KOPT-K1 (cell line): ENCODE measurements around the gene PEX11A.

ENCODE experiments used
- H3K27ac ChIP-seq: fragments of 200-600 bp; sonication (generic); 2 replicates; pipeline ENCODE4 v1.5.1; 2016; ENCODE audit warnings: antibody characterized with exemption, mild to moderate bottlenecking, low read depth, low read length; ENCODE audit not compliant: poor library complexity, severe bottlenecking
- H3K36me3 ChIP-seq: fragments of 200-600 bp; sonication (generic); 2 replicates; pipeline ENCODE4 v1.5.1; 2017; ENCODE audit warnings: antibody characterized with exemption, mild to moderate bottlenecking, low read length, moderate library complexity; ENCODE audit not compliant: insufficient read depth
- H3K9me3 ChIP-seq: fragments of 200-600 bp; sonication (generic); 2 replicates; pipeline ENCODE4 v1.5.1; 2017; ENCODE audit warnings: antibody characterized with exemption, low read length, mild to moderate bottlenecking; ENCODE audit not compliant: insufficient read depth, poor library complexity, severe bottlenecking

The PEX11A gene

DNA sequence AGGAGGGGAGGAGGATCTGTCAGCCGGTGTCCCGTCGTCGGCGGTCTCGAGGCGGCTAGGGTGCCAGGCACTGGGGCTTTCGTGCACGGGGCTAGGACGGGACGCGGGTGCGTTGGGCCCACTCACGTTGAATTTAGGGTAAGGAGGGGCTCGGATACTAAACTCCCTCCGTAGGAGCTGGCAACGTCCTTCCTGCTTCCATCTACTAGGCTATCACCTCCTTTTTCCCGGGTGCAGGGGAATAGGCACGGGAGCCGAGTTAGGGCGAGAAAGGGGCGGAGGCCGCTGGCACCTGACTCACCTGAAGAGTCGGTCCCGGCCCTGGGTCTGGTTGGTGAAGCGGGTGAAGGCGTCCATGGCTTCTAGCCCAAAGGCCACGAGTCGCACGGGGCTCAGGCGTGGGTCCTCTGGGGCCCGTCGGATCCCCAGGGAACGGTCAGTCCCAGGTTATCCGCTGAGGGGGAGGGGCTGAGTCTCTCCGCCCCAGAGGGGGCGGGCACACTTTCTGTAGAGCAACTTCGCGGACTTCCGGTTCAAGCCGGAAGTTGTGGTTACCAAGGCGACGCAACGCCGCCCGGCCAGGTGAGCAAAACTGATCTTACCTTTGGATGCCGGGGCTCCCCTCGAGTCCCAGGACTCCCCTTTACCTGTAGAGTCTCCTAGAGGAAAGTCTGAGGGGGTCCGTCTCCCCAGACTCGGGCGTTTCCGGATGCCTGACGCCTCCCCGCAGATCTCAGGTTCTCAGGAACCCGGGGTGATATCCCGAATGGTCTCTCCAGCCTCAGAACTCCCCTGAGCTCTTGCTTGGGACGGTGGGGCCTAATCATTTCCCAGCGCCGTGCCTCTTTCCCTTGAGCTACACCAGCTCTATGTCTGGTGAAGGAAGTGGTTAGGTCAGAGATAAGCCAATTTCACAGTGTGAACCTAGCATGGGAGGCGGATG is at the start of gene PEX11A, which contains the start of gene WDR93:
TSS of gene PEX11A (minus strand) at position 479 of the 943 bp plus-strand sequence. CDS start at position 357, 122 bp downstream.
TSS of gene WDR93 (plus strand) at position 536 of the 943 bp plus-strand sequence. CDS start 10,936 bp downstream, outside the sequence.
- no peak within 1 kb of the TSS for H3K27ac ChIP-seq
- no peaks in the 10 kb centered on the region for H3K36me3 ChIP-seq
- H3K9me3 ChIP-seq, result no peaks in the 10 kb centered on the region

DNA sequence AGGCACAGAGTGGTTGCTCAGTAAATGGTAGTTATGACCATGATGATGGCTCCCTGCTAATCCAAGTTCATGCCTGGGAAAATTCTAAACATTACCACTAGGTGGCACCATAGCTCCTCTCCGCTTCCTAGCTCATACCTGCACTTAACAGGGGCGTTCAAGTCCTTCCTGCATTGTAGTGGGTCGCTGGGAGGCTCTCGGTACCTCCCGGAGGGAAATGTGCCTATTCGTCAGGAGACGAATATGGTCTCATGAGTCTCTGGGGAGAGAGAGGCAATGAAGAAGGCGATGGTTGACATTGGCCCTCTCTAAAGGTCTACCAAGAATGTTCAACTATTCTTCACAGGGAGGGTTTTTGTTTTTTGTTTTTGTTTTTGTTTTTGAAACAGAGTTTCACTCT is 49.6 kb upstream of the PEX11A start:
- Histone ChIP-seq H3K36me3 (no peaks in the 10 kb centered on the region), H3K9me3 (no peaks in the 10 kb centered on the region), H3K27ac (no peak overlapping the region)

DNA sequence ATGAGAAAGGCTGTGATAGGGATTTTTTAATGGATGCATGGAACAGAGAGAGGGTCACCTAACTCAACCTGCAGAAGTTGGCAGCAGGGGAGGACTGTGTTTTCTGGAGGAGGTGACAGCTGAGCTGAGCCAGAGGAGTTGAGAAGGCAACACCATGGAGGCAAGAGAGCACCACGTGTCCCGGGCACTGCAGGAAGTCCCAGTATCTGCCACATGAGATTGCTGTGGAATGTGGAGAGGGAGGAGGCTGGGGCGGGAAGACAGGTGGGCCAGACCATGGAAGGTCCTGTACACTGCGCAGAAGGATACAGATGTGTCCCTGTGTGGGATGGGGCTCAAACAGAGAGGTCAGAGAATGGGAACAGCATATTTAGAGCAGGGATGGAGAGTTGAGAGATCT is 45.2 kb upstream of the PEX11A start:
- Histone ChIP-seq H3K36me3 (no peaks in the 10 kb centered on the region), H3K27ac (no peak overlapping the region), H3K9me3 (no peaks in the 10 kb centered on the region)

DNA sequence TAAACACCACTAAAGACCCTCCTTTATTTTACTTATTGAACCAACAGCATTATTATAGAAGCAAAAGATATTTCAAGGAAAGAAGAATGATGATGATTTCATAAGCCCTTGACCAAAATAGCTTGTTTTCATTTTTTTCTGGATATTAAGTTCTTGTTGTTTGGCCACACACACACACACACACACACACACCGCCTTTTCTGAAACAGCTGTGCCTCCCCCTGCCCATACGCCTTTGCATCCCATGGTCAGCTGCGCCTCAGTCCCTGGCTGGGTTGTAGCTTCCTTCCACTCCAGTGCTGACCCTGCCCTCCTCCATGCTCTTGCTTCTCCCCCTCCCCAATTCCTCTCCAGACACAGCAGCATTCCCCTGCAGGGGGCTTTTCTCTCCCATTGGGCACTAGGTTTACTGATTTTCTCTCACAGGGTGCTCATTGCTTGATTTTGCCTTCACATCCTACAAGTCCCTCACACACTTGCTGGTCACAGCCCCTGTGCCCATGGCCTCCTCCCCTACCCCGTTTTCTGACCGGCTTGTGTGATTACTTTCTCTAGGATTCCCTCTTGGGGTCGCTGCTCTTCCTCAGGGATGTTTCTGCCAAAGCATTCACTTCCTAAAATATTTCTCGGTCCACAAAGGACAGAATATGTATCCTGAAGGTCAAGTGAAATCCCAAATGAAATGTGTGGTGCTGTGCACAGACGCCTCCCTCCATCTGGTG is 42.1 kb upstream of the PEX11A start:
- H3K27ac ChIP-seq, result no peak overlapping the region
- no peaks in the 10 kb centered on the region for H3K9me3 ChIP-seq
- H3K36me3 ChIP-seq, result no peaks in the 10 kb centered on the region

- no peaks in the 10 kb centered on the region for H3K9me3 ChIP-seq
- H3K36me3 ChIP-seq, result no peaks in the 10 kb centered on the region
- no peak overlapping the region for H3K27ac ChIP-seq
Measured at GRCh38 chr15:89731275-89731674, 40.7 kb upstream of the PEX11A start.

- H3K27ac ChIP-seq, result no peak overlapping the region
- H3K9me3 ChIP-seq, result peaks cover 8% of the 10 kb centered on the region
- H3K36me3 ChIP-seq, result no peaks in the 10 kb centered on the region
Measured at GRCh38 chr15:89728254-89728653, 37.7 kb upstream of the PEX11A start.

DNA sequence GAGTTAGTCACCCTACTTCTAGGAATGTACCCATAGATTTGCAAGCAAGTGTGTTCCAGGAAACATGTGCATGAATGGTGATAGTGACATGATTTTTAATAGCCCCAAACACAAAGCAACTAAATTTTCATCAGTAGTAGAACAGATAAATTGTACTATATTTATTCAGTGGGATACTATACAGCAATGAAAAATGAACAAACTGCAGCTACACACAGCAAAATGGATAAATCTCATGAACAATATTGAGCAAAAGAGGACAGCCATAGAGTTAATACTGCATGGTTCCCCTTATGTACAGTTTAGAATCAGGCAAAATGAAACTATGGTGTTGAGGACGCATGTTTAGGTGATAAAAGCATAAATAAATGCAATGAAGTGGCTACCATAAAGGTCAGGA is 34.5 kb upstream of the PEX11A start:
- H3K9me3 ChIP-seq, result peaks cover 8% of the 10 kb centered on the region
- H3K36me3 ChIP-seq, result no peaks in the 10 kb centered on the region
- H3K27ac ChIP-seq, result no peak overlapping the region

- Histone ChIP-seq H3K27ac (no peak overlapping the region), H3K36me3 (no peaks in the 10 kb centered on the region)
Measured at GRCh38 chr15:89724621-89725020, 34.1 kb upstream of the PEX11A start.

GRCh38 chr15:89723031-89723430 is 32.5 kb upstream of the PEX11A start:
- H3K27ac ChIP-seq, result no peak overlapping the region
- H3K9me3 ChIP-seq, result peaks cover 8% of the 10 kb centered on the region
- H3K36me3 ChIP-seq, result no peaks in the 10 kb centered on the region

More at GRCh38 chr15:89724621-89725020, 34.1 kb upstream of the PEX11A start:
- H3K9me3 ChIP-seq, result peaks cover 8% of the 10 kb centered on the region

DNA sequence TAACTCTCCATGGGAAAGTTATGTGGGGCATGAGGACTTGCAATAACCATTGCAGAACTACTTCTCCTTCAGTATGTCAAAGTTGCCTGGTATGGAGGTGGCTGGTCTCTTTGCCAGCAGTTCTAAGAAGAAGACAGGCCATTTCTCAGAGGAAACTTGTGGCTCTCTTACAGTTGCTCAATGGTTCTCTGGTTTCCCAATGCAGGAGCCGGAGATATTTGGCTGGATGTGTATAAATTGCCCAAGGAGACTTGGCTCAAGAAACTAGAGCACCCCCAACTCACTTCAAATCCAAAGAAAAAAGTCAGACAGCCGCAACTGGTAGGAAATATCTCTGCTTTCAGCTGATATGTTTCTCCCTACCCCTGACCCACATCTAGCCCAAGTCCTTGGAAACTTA is 24.2 kb upstream of the PEX11A start:
- no peaks in the 10 kb centered on the region for H3K36me3 ChIP-seq
- no peaks in the 10 kb centered on the region for H3K9me3 ChIP-seq
- H3K27ac ChIP-seq, result no peak overlapping the region

DNA sequence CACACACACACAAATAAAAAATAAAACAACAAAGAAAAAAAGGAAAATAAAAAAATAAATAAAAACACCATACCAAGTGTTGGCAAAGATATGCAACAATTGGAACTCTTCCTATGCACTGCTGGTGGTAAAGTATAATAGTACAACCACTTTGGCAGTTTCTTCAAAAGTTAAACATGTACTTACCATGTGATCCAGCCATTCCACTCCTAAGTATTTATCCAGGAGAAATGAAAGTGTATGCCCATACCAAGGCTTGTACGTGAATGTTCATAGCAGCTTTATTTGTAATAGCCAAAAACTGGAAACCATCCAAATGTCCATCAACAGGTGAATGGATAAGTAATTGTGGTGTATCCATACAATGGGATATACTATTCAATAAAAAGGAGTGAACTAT is 17.0 kb upstream of the PEX11A start:
- Histone ChIP-seq H3K27ac (no peak overlapping the region), H3K9me3 (no peaks in the 10 kb centered on the region), H3K36me3 (no peaks in the 10 kb centered on the region)

GRCh38 chr15:89704411-89704810 is 13.9 kb upstream of the PEX11A start:
- no peak overlapping the region for H3K27ac ChIP-seq
- no peaks in the 10 kb centered on the region for H3K36me3 ChIP-seq
- no peaks in the 10 kb centered on the region for H3K9me3 ChIP-seq

GRCh38 chr15:89695198-89695597 is 4.6 kb upstream of the PEX11A start:
- no peaks in the 10 kb centered on the region for H3K9me3 ChIP-seq
- no peaks in the 10 kb centered on the region for H3K36me3 ChIP-seq
- H3K27ac ChIP-seq, result no peak overlapping the region

DNA sequence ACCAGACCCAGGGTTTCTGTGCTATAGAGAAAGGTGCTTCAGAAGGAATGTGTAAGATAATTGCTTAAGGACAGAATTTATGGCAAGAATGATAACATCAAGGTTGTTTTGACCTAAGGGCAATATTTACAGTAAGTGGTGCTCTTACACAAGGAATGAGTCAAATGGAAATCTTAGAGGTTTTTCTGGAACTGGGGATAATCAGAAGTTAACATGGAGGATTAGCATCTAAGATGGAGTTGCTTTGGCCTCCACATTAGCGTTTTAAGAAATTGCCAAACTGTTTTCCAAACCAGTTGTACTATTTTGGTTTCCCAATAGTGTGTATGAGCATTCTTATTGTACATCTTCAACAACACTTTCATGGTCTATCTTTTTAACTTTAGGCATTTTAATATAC is 3.1 kb upstream of the PEX11A start:
- no peaks in the 10 kb centered on the region for H3K36me3 ChIP-seq
- no peak overlapping the region for H3K27ac ChIP-seq
- H3K9me3 ChIP-seq, result no peaks in the 10 kb centered on the region

DNA sequence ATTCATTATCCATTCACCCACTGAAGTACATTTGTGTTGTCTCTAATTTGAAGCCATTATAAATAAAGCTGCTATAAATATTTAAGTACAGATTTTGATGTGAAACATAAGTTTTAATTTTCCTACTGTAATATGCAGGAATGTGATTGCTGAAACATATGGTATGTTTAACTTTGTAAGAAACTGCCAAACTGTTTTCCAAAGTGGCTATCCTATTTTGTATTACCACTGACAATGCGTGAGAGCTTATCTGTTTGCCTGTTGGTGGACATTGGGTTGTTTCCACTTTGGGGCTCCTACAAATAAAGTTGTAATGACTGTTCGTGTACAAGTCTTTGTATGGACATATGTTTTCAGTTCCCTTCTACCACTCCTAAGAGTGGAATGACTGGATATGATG is 2.5 kb upstream of the PEX11A start:
- Histone ChIP-seq H3K27ac (no peak overlapping the region), H3K9me3 (no peaks in the 10 kb centered on the region), H3K36me3 (no peaks in the 10 kb centered on the region)
